Cardiac muscle cell (in vitro differentiated cells and primary cell): Measurements from ENCODE around the gene CFAP54. TPM values are rescaled to one million over a fixed set of nuclear protein-coding genes. Genes with fewer than 3 reads are reported as not detected.

Experiments used
- DNase-seq, 2 donors: peaks; one replicate each; pipeline versions ENCODE4 v3.0.0 to v3.0.0-alpha.2; 2010 to 2017; ENCODE audit warnings: low read depth in 1 of 2, low spot score in 1 of 2
- H3K27ac ChIP-seq: fragments of 200-600 bp; sonication (generic); 2 replicates; pipeline ENCODE4 v1.5.1; 2016
- H3K27me3 ChIP-seq: fragments of 200-600 bp; sonication (generic); 2 replicates; pipeline ENCODE4 v1.6.0; 2016; ENCODE audit warnings: control low read depth
- H3K36me3 ChIP-seq: fragments of 200-600 bp; sonication (generic); 2 replicates; pipeline ENCODE4 v1.5.1; 2016; ENCODE audit warnings: control low read depth
- H3K4me1 ChIP-seq: fragments of 200-600 bp; sonication (generic); 2 replicates; pipeline ENCODE4 v1.8.1; 2017; ENCODE audit warnings: low read depth, mild to moderate bottlenecking, mixed run types
- H3K4me3 ChIP-seq: fragments of 200-600 bp; sonication (generic); 2 replicates; pipeline ENCODE4 v1.5.1; 2016; ENCODE audit warnings: mild to moderate bottlenecking
- H3K9me3 ChIP-seq: fragments of 200-600 bp; sonication (generic); 2 replicates; pipeline ENCODE4 v1.5.1; 2017; ENCODE audit warnings: low read depth, mild to moderate bottlenecking, control low read depth
- CTCF ChIP-seq: IDR thresholded peaks from 2 replicates; pipeline ENCODE4 v1.5.1; 2012; ENCODE audit warnings: low read depth, mild to moderate bottlenecking, low read length
- polyA plus RNA-seq: library from polyadenylated mRNA; unstranded; fragments of >200 nt; fragmentation: Nextera tagmentation; extraction: Ambion mirVana; gene quantifications from 2 replicates; pipeline ENCODE4 v1.2.1, GENCODE V29; 2016
- total RNA-seq: library from RNA; depleted of rRNA; stranded (reverse); fragments of >200 nt; gene quantifications from 2 replicates; pipeline ENCODE4 v1.2.3, GENCODE V29; 2016

The CFAP54 gene
- total and polyA plus RNA-seq, 2 experiments from 2014 or later: 0.86 to 2.0 TPM

GRCh38 chr12:96846293-96846692 is 356.9 kb downstream of the CFAP54 start:
- DNase-seq: peak in 1 of 2 donors; percentile 62
- no peaks in the 10 kb centered on the region for H3K27me3 ChIP-seq

GRCh38 chr12:96850676-96851075 is 361.3 kb downstream of the CFAP54 start:
- peaks cover 16% of the 10 kb centered on the region for H3K4me1 ChIP-seq
- no peaks in the 10 kb centered on the region for H3K36me3 ChIP-seq
- no peak for DNase-seq
- H3K27me3 ChIP-seq: no peaks in the 10 kb centered on the region
- no peak overlapping the region for H3K4me3 ChIP-seq
- H3K9me3 ChIP-seq: no peaks in the 10 kb centered on the region
- no peak for TF ChIP-seq CTCF
- H3K27ac ChIP-seq: no peak overlapping the region

More at GRCh38 chr12:96846293-96846692, 356.9 kb downstream of the CFAP54 start:
- H3K4me3 ChIP-seq: no peak overlapping the region
- H3K9me3 ChIP-seq: no peaks in the 10 kb centered on the region
- no peak overlapping the region for H3K27ac ChIP-seq
- peaks cover 7% of the 10 kb centered on the region for H3K4me1 ChIP-seq
- no peaks in the 10 kb centered on the region for H3K36me3 ChIP-seq
- no peak for TF ChIP-seq CTCF

GRCh38 chr12:96858162-96858561 is 368.8 kb downstream of the CFAP54 start:
- Histone ChIP-seq H3K4me1 (peaks cover 12% of the 10 kb centered on the region), H3K9me3 (no peaks in the 10 kb centered on the region), H3K27me3 (no peaks in the 10 kb centered on the region), H3K27ac (no peak overlapping the region), H3K4me3 (no peak overlapping the region), H3K36me3 (no peaks in the 10 kb centered on the region)
- no peak for TF ChIP-seq CTCF
- no peak for DNase-seq

- H3K4me1 ChIP-seq: peaks cover 4% of the 10 kb centered on the region
Measured at GRCh38 chr12:96861656-96862055, 372.3 kb downstream of the CFAP54 start.

GRCh38 chr12:96862326-96862725 is 372.9 kb downstream of the CFAP54 start:
- Histone ChIP-seq H3K9me3 (no peaks in the 10 kb centered on the region), H3K27ac (no peak overlapping the region), H3K27me3 (no peaks in the 10 kb centered on the region), H3K4me3 (no peak overlapping the region), H3K4me1 (peaks cover 4% of the 10 kb centered on the region), H3K36me3 (no peaks in the 10 kb centered on the region)
- no peak for DNase-seq
- TF ChIP-seq CTCF: no peak

More at GRCh38 chr12:96861656-96862055, 372.3 kb downstream of the CFAP54 start:
- DNase-seq: no peak
- no peaks in the 10 kb centered on the region for H3K27me3 ChIP-seq
- H3K4me3 ChIP-seq: no peak overlapping the region
- no peak for TF ChIP-seq CTCF
- no peak overlapping the region for H3K27ac ChIP-seq
- no peaks in the 10 kb centered on the region for H3K9me3 ChIP-seq
- H3K36me3 ChIP-seq: no peaks in the 10 kb centered on the region

- Histone ChIP-seq H3K9me3 (no peaks in the 10 kb centered on the region), H3K36me3 (no peaks in the 10 kb centered on the region), H3K27ac (no peak overlapping the region), H3K4me1 (peaks cover 4% of the 10 kb centered on the region), H3K27me3 (no peaks in the 10 kb centered on the region), H3K4me3 (no peak overlapping the region)
- no peak for DNase-seq
- TF ChIP-seq CTCF: no peak
Measured at GRCh38 chr12:96864335-96864734, 375.0 kb downstream of the CFAP54 start.
